Measurements from ENCODE around the gene CHSY3.

Gene CHSY3

GRCh38 chr5:129951039-129951438 lies 46.8 kb downstream of the CHSY3 start:
- Histone ChIP-seq H3F3A (ENCODE audit: control insufficient read depth, insufficient read depth) (no peaks in the 10 kb centered on the region), H3K4me3 (ENCODE audit: low read length) (no peak overlapping the region), H3K4me2 (ENCODE audit: low read length) (no peak overlapping the region), H3K4me1 (ENCODE audit: control insufficient read depth, low read length) (no peaks in the 10 kb centered on the region), H3K9me3 (ENCODE audit: control insufficient read depth, insufficient read depth, low read length) (no peaks in the 10 kb centered on the region), H4K20me1 (ENCODE audit: control insufficient read depth, insufficient read depth, low read depth, low read length) (no peaks in the 10 kb centered on the region), H3K36me3 (ENCODE audit: control insufficient read depth, low read length) (no peaks in the 10 kb centered on the region), H3K27me3 (ENCODE audit: control insufficient read depth, low read length) (no peaks in the 10 kb centered on the region), H3K27ac (ENCODE audit: low read depth, low read length) (no peak overlapping the region), H3K79me2 (ENCODE audit: control insufficient read depth, low read length) (no peaks in the 10 kb centered on the region), H3K9me2 (replicated peaks; ENCODE audit: control insufficient read depth, low read length) (no peaks in the 10 kb centered on the region)
- TF ChIP-seq EZH2phosphoT487 (IDR thresholded peaks at IDR 0.05; ENCODE audit: borderline replicate concordance, low read length) (no peak), CTCF (IDR thresholded peaks at IDR 0.05; ENCODE audit: low read depth, low read length, poor library complexity, severe bottlenecking) (no peak)

- Histone ChIP-seq H3K4me1 (ENCODE audit: control insufficient read depth, low read length) (no peaks in the 10 kb centered on the region), H3K4me3 (ENCODE audit: low read length) (no peak overlapping the region), H3K27ac (ENCODE audit: low read depth, low read length) (no peak overlapping the region), H3K9me2 (replicated peaks; ENCODE audit: control insufficient read depth, low read length) (no peaks in the 10 kb centered on the region), H3K4me2 (ENCODE audit: low read length) (no peak overlapping the region), H3K36me3 (ENCODE audit: control insufficient read depth, low read length) (no peaks in the 10 kb centered on the region), H3F3A (ENCODE audit: control insufficient read depth, insufficient read depth) (no peaks in the 10 kb centered on the region), H3K27me3 (ENCODE audit: control insufficient read depth, low read length) (no peaks in the 10 kb centered on the region), H4K20me1 (ENCODE audit: control insufficient read depth, insufficient read depth, low read depth, low read length) (no peaks in the 10 kb centered on the region), H3K9me3 (ENCODE audit: control insufficient read depth, insufficient read depth, low read length) (no peaks in the 10 kb centered on the region), H3K79me2 (ENCODE audit: control insufficient read depth, low read length) (no peaks in the 10 kb centered on the region)
- TF ChIP-seq CTCF (IDR thresholded peaks at IDR 0.05; ENCODE audit: low read depth, low read length, poor library complexity, severe bottlenecking) (no peak), EZH2phosphoT487 (IDR thresholded peaks at IDR 0.05; ENCODE audit: borderline replicate concordance, low read length) (no peak)
Measured at GRCh38 chr5:129958581-129958980, 54.3 kb downstream of the CHSY3 start.

GRCh38 chr5:129960831-129961230 lies 56.6 kb downstream of the CHSY3 start:
- Histone ChIP-seq H3K9me2 (replicated peaks; ENCODE audit: control insufficient read depth, low read length) (no peaks in the 10 kb centered on the region), H3K4me3 (ENCODE audit: low read length) (no peak overlapping the region), H3K4me1 (ENCODE audit: control insufficient read depth, low read length) (no peaks in the 10 kb centered on the region), H3K4me2 (ENCODE audit: low read length) (no peak overlapping the region), H3K36me3 (ENCODE audit: control insufficient read depth, low read length) (no peaks in the 10 kb centered on the region), H4K20me1 (ENCODE audit: control insufficient read depth, insufficient read depth, low read depth, low read length) (no peaks in the 10 kb centered on the region), H3F3A (ENCODE audit: control insufficient read depth, insufficient read depth) (no peaks in the 10 kb centered on the region), H3K27ac (ENCODE audit: low read depth, low read length) (no peak overlapping the region), H3K27me3 (ENCODE audit: control insufficient read depth, low read length) (no peaks in the 10 kb centered on the region), H3K9me3 (ENCODE audit: control insufficient read depth, insufficient read depth, low read length) (no peaks in the 10 kb centered on the region), H3K79me2 (ENCODE audit: control insufficient read depth, low read length) (no peaks in the 10 kb centered on the region)
- TF ChIP-seq EZH2phosphoT487 (IDR thresholded peaks at IDR 0.05; ENCODE audit: borderline replicate concordance, low read length) (no peak), CTCF (IDR thresholded peaks at IDR 0.05; ENCODE audit: low read depth, low read length, poor library complexity, severe bottlenecking) (no peak)

- H3K4me3 ChIP-seq (ENCODE audit: low read length), result no peak overlapping the region
- H4K20me1 ChIP-seq (ENCODE audit: control insufficient read depth, insufficient read depth, low read depth, low read length), result no peaks in the 10 kb centered on the region
- H3K36me3 ChIP-seq (ENCODE audit: control insufficient read depth, low read length), result no peaks in the 10 kb centered on the region
- no peaks in the 10 kb centered on the region for H3F3A ChIP-seq (ENCODE audit: control insufficient read depth, insufficient read depth)
- no peaks in the 10 kb centered on the region for H3K4me1 ChIP-seq (ENCODE audit: control insufficient read depth, low read length)
- TF ChIP-seq CTCF (IDR thresholded peaks at IDR 0.05; ENCODE audit: low read depth, low read length, poor library complexity, severe bottlenecking), result no peak
- no peak for TF ChIP-seq EZH2phosphoT487 (IDR thresholded peaks at IDR 0.05; ENCODE audit: borderline replicate concordance, low read length)
- H3K79me2 ChIP-seq (ENCODE audit: control insufficient read depth, low read length), result no peaks in the 10 kb centered on the region
- H3K4me2 ChIP-seq (ENCODE audit: low read length), result no peak overlapping the region
- no peaks in the 10 kb centered on the region for H3K9me3 ChIP-seq (ENCODE audit: control insufficient read depth, insufficient read depth, low read length)
- no peaks in the 10 kb centered on the region for H3K27me3 ChIP-seq (ENCODE audit: control insufficient read depth, low read length)
- H3K27ac ChIP-seq (ENCODE audit: low read depth, low read length), result no peak overlapping the region
- no peaks in the 10 kb centered on the region for H3K9me2 ChIP-seq (replicated peaks; ENCODE audit: control insufficient read depth, low read length)
Measured at GRCh38 chr5:129962506-129962905, 58.2 kb downstream of the CHSY3 start.
